GM21360 (cell line): ENCODE results near the gene RBM17.
A peak's percentile ranks its signal among the peaks of the same experiment; 100 is the strongest.
"Not testable (repeated sequence)": the region's sequence is repeated elsewhere in the genome, so short reads cannot be mapped to it uniquely, and the experiment has no call there.

ENCODE experiments used
- ATAC-seq: cut with Tn5 transposase; IDR thresholded peaks from one replicate; pipeline ENCODE4 v1.9.1; 2021; ENCODE audit warnings: mild to moderate bottlenecking, moderate library complexity; ENCODE audit not compliant: unreplicated experiment

The RBM17 gene

DNA sequence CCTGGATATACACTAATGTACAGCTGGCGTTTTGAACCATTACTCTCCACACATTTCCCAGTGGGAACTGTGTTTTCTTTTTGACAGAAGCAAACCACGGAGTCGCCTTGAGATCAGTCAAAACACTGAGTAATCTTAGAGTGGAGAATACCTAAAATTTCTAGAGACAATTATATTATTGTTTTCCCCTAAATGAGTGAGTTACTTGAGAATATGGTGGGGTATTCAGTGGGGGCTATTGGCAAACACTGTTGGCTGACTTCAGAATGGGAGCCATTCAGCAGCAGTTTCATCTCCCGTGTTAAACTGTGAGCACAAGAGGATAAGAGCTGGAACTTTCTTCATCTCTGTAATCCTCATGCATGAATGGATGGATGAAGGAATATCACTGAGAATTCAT lies 32.9 kb upstream of the RBM17 start:
- ATAC-seq = no peak

- ATAC-seq = no peak
These were observed 32.3 kb upstream of the RBM17 start for GRCh38 chr10:6056411-6057135.

GRCh38 chr10:6058682-6059475 lies 30.0 kb upstream of the RBM17 start:
- no peak for ATAC-seq

DNA sequence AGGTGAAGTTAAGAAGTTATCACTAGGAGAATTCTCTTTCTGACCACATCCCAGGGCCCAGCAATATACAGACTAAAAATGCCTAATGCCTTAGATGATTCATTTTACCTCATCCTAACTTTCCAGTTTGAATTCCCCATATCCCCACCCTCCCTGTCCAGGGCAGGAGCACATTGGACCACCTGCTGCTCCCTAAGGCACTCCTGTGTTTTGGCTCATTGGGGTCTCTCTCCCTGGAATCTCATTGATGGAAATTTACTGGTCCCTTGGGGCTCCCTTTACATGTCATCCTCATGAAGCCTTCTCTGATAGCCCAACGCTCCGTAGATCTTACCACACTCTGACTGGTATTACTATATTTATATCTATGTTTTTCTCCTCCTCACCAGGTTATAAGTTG lies 29.3 kb upstream of the RBM17 start:
- no peak for ATAC-seq

GRCh38 chr10:6061056-6061455 lies 27.8 kb upstream of the RBM17 start:
- no peak for ATAC-seq

- ATAC-seq = no peak
These were observed 26.6 kb upstream of the RBM17 start, which contains the start of gene IL2RA for GRCh38 chr10:6062101-6062771. TSS of gene IL2RA (minus strand) at chr10:6062367. CDS start at chr10:6062151, 216 bp downstream.

DNA sequence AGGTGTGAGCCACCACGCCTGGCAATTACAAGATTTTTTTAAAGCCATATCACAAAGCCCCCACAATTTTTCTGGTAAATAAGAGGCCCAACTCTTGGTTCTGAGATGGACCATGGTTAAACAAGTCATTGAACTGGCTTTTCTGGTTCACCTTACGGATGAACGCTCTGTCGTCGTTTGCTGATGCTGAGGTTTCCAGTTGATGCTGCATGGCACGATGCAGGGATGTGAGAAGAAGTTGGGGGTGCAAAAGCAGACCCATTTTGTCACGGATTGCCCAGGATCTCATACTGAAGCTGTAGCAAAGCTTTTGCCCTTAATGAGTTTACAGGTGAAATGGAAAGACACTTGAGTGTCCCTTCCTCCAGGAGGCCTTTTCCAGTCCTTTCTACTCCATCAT lies 24.7 kb upstream of the RBM17 start:
- no peak for ATAC-seq

- not testable (repeated sequence) for ATAC-seq
These were observed 24.1 kb upstream of the RBM17 start for GRCh38 chr10:6064726-6065125.

DNA sequence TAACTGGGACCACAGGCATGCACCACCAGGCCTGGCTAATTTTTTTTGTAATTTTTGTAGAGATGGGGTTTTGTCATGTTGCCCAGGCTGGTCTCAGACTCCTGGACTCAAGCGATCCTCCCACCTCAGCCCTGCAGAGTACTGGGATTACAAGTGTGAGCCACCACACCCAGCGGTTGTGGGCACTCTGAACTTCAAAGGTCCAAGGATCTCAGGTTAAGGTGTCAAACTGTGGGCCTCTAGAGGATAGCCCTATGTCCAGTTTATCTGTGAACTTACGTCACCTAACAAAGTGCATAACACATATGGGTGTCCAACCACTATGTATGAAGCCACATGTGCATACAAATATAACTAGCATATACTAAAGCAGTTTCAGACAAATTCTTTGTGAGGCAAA lies 23.4 kb upstream of the RBM17 start:
- ATAC-seq = no peak

- ATAC-seq = no peak
These were observed 23.0 kb upstream of the RBM17 start for GRCh38 chr10:6065835-6066234.

DNA sequence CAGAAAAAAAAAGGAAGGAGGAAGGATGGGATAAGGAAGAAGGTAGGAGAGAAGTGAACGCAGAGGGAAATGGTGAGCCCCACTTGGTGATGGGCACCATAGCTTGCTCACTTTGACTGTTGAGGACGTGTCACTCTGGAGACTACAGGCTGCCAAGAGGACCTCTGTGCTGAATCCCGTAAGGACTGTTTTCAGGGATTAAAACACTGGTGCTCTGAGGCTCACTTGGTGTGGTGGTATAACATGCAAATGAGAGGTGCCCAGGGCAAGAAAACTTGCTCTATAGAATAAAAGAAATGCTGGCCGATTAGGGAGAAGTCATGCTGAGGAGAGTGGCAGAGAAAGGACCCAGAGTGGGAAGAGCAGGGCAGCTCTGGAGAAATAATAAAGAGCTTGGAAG lies 21.4 kb upstream of the RBM17 start:
- no peak for ATAC-seq

GRCh38 chr10:6068006-6068405 lies 20.8 kb upstream of the RBM17 start:
- ATAC-seq = no peak

- no peak for ATAC-seq
These were observed 20.4 kb upstream of the RBM17 start for GRCh38 chr10:6068422-6068821.

DNA sequence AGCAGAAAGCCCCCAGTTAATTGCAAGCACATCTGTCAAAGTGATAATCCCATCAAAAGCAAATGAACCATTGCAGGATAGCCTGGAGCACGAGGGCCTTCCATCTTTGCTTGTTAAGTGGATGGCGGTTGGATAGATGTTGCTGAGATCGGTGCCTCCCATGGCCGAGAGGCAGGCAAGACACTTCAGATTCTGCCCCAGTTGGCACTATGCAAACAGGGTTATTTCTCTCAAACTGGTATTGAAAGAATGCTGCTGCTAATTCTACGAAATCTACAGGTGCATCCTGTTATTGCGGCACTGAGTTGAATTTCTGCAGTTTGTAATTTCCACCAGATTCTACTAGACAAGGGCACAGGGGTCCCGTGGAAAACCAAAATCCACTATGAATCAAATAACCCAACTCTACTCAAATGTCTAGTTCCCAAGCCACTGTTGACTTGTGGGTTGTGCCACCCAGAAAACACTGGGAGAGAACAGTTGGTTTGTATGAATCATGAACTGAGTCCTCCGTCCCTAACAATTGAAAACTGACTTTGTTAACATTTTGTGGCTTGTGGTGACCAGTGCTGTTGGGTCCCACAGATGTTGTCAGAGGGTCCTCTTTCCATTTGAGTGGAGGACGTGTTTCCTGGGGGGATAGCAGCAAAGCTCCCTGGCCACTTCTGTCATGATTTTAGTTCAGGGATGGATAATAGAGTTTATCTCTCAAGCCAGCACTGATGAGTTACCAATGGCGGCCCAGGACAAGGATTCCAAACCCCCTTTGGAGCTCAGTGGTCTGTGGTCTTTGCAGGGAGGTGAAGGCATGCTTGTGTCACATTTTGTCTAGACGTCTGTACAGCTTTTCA lies 19.5 kb upstream of the RBM17 start:
- ATAC-seq = no peak

- no peak for ATAC-seq
These were observed 18.2 kb upstream of the RBM17 start for GRCh38 chr10:6070660-6071059.

DNA sequence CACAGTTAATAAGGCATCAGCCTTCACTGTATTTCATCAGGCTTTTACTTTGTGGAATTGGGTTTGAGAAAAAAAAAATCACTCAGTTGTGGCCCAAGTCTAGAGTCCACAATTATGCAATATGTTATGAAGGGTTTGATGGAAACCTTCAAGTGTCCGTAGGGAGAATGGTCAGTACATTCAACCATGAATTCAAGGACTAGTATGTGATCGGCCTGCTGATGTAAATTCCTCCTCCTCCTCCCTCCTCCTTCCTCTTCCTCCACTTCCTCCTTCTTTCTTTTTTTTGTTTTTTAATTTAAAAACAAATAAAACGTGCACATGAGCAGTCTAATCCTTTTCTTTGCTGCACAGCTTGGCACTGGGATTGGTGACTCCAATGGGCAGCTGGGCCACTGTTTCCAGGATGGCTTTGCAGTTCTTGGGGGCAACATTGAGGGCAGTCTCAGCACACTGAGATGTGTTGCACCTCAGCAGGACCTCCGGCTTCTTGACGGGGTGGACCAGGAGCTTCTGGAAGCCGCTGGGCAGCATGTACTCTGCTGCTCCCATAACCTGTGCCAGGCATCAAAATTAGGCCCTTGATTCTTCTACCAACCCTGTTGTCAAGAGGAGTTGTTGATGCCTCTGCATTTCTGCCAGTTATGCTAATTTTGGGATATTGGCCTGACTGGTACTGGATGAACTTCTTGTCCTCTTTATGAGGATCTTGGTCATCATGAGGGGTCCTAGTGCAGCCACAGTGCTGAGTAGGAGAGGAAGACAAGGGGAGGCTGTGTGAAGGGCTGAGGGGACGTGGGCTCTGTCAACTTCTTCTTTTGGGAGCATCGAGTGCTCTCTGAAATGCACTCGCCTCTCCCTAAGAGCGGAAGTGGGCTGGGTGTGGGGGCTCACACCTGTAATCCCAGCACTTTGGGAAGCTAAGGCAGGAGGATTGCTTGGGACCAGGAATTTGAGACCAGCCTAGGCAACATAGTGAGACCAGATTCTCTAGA lies 17.4 kb upstream of the RBM17 start:
- no peak for ATAC-seq

DNA sequence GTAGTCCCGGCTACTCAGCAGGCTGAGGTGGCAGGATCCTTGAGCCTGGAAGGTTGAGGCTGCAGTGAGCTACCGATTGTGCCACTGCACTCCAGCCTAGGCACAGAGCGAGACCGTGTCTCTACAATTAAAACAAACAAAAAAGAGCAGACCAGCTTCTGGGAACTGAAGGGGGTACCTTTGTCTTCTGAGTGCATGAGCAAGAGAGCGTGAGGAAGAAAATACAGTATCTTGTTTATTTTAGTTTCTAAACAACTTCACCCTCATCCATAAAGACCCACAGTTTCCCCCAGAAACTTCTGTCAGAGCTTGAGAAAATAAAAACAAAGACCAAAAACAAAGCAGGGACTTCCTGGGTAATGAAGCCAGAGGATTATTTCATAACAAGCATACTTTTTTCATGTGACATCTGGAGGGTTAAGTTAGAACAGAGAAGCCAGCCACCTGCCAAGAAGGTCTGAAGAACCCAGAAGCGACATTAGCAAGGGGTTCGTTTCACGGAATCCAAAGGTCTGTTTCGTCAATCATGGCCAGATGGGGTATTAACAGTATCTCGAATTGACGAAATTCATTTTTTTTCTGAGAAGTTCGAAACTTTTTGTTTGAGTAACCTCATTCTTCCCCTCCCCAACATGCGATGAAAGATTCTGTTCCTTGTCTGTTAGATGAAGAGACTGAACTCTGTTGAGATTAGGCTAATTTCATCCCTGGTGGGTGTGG lies 16.5 kb upstream of the RBM17 start:
- peak; percentile 56 for ATAC-seq

DNA sequence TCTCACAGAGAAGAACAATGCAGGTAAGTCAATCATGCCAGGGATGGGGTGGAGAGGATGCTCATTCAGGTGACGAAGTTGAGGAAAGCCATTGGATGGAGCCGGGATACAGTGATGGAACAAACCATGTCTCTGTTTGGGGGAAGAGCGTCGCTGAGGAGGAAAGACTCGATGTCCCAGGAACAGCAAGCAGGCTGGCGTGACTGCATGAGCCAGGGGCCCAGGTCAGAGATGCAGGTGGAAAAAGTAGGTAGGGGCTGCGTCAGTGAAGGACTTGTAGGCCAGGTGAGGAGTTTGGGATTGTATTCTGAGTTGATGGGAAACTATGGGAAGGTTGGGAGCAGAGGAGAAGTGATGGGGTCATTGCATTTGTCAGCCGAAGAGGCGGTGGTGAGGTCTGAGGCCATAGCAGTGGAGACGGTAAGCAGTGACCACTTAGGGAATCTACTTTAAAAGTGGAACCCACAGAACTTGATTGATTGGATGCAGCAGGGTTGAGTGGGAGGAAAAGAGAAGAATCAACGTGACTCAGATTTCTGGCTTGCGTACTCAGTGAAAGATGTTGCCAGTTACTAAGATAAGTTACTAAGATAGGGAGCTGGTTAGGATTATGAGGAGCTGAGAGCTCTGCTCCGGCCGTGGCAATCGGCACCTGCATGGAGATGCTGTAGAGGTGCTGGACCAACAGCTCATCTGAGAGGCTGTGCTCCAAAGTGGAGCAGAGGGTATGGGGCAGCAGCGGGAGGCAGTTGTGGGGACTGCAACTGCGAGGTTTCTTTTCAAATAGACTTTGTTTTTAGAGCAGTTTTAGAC lies 14.1 kb upstream of the RBM17 start:
- no peak for ATAC-seq
